ENCODE data around the gene DCDC2B. TPM values are rescaled to one million over a fixed set of nuclear protein-coding genes. Genes with fewer than 3 reads are reported as not detected.

DCDC2B gene
- total and polyA plus RNA-seq, 2 of the 13 experiments (the other 11 are each of a cell fraction or from before 2014, with no cell fraction given): not detected

DNA sequence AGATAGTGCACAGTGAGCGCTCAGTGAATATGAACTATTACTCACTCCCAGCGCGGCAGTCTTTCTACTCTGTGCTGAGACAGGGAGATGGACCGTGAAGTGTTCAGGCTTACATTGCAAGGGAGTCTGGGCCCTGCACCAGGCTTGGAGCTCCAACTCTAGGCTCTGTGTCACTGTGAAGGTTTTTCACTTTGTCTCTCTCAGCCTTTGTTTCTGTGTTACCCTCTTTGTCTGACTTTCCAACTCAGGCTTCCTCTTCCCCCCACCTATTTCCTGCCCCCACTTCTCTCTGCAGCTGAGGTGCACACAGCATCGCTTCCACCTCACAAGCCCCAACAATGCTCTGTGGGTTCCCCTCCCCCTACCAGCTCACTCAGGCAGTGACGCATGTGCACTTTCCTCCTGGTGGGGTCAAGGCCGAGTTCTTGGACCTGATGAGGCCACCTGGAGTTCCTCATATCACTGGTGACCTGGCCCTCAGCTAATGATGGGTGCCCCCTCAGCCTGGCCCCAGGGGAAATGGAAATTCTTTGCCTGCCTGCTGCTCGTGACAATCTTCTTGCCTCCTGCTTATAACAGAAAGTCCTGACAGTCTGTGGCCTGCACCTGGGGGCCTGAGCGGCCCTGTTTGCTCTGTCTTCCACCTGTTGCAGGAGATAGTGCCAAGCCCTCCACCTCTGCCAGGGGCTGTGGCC is 41.1 kb downstream of the DCDC2B start (continued):
- peak; percentile 73; the same call in 1 of the 2 replicates for TF ChIP-seq AHDC1 (CRISPR knock-in tag; IDR thresholded peaks at IDR 0.05; ENCODE audit: borderline replicate concordance)
- no peak for TF ChIP-seq ATM (IDR thresholded peaks at IDR 0.05; ENCODE audit: borderline replicate concordance)
- peak; percentile 78 for TF ChIP-seq ERF (CRISPR knock-in tag; IDR thresholded peaks at IDR 0.05)
- TF ChIP-seq ZNF691 (CRISPR knock-in tag; IDR thresholded peaks at IDR 0.05; ENCODE audit: borderline replicate concordance, low read depth): peak; percentile 89
- TF ChIP-seq ZNF574 (CRISPR knock-in tag; IDR thresholded peaks at IDR 0.05): peak; percentile 77
- TF ChIP-seq REL (CRISPR knock-in tag; conservative IDR thresholded peaks at IDR 0.05): no peak
- peak; percentile 46 for TF ChIP-seq XRCC5 (optimal IDR thresholded peaks at IDR 0.05; ENCODE audit: low read length)
- peak; percentile 29; the same call in 1 of the 2 replicates for TF ChIP-seq GABPA (IDR thresholded peaks at IDR 0.05; ENCODE audit: low read depth, low read length)
- peak; percentile 83 for TF ChIP-seq GABPA (CRISPR knock-in tag; IDR thresholded peaks at IDR 0.05; ENCODE audit: low read depth)
- TF ChIP-seq, protein P1, sequence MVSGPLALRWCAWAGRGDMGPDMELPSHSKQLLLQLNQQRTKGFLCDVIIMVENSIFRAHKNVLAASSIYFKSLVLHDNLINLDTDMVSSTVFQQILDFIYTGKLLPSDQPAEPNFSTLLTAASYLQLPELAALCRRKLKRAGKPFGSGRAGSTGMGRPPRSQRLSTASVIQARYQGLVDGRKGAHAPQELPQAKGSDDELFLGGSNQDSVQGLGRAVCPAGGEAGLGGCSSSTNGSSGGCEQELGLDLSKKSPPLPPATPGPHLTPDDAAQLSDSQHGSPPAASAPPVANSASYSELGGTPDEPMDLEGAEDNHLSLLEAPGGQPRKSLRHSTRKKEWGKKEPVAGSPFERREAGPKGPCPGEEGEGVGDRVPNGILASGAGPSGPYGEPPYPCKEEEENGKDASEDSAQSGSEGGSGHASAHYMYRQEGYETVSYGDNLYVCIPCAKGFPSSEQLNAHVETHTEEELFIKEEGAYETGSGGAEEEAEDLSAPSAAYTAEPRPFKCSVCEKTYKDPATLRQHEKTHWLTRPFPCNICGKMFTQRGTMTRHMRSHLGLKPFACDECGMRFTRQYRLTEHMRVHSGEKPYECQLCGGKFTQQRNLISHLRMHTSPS (CRISPR knock-in tag; IDR thresholded peaks at IDR 0.05; ENCODE audit: low read depth): peak; percentile 45; the same call in 1 of the 2 replicates
- TF ChIP-seq HHEX (CRISPR knock-in tag; IDR thresholded peaks at IDR 0.05): 0 out of 2 replicates have a peak, but pooled peaks have one; percentile 40
- peak; percentile 28; the same call in 1 of the 2 replicates for TF ChIP-seq HNF1A (IDR thresholded peaks at IDR 0.05; ENCODE audit: low read depth)
- peak; percentile 53; the same call in 1 of the 2 replicates for TF ChIP-seq HNF1A (CRISPR knock-in tag; IDR thresholded peaks at IDR 0.05; ENCODE audit: borderline replicate concordance)
